Activated CD8-positive, alpha-beta T cell treated with anti-CD3 and anti-CD28 coated beads, Interleukin-2, amount 10 ng/mL, durations not matched to agents 7 days and 5 days (primary cell): ENCODE results near the gene SKAP1. TPM values are rescaled to one million over a fixed set of nuclear protein-coding genes. Genes with fewer than 3 reads are reported as not detected.
"Not testable (repeated sequence)": the region's sequence is repeated elsewhere in the genome, so short reads cannot be mapped to it uniquely, and the experiment has no call there.

ENCODE experiments used
- ATAC-seq: fragments of 150-1000 bp; cut with Tn5 transposase; one replicate; pipeline ENCODE4 v1.10.0; 2021; ENCODE audit warnings: moderate library complexity
- CTCF ChIA-PET: fragments of 350-600 bp; sonication (Branson Sonifier 250); formaldehyde crosslinking; loops from one replicate; lab custom pipeline; 2021; ENCODE audit warnings: antibody characterized with exemption; lab: Charles Lee
- POLR2A ChIA-PET: fragments of 350-600 bp; sonication (Branson Sonifier 250); formaldehyde crosslinking; loops from one replicate; lab custom pipeline; 2021; ENCODE audit warnings: antibody characterized with exemption; lab: Charles Lee
- DNase-seq: peaks from one replicate; pipeline ENCODE4 v3.0.0-alpha.2; 2020
- H3K27ac Mint-ChIP-seq: one replicate; pipeline ENCODE4 v1.8.0; 2021; ENCODE audit warnings: mild to moderate bottlenecking, mixed read lengths
- H3K27me3 Mint-ChIP-seq: one replicate; pipeline ENCODE4 v1.8.0; 2021; ENCODE audit warnings: low read depth, mixed read lengths
- H3K36me3 Mint-ChIP-seq: one replicate; pipeline ENCODE4 v1.8.0; 2021; ENCODE audit warnings: low read depth, mixed read lengths
- H3K4me1 Mint-ChIP-seq: one replicate; pipeline ENCODE4 v1.8.0; 2021; ENCODE audit warnings: low read depth, mixed read lengths
- H3K4me3 Mint-ChIP-seq: one replicate; pipeline ENCODE4 v1.8.0; 2021; ENCODE audit warnings: mild to moderate bottlenecking, mixed read lengths
- H3K9me3 Mint-ChIP-seq: one replicate; pipeline ENCODE4 v1.8.0; 2022; ENCODE audit warnings: mixed read lengths; ENCODE audit not compliant: insufficient read depth
- total RNA-seq, 2 experiments: library from RNA; stranded (reverse); gene quantifications; one replicate each; pipeline ENCODE4 v1.2.3, GENCODE V29; 2021

SKAP1 gene
- total RNA-seq, 2 experiments from 2014 or later = 93.8 to 94.1 TPM

- no peak for DNase-seq
- no peaks in the 10 kb centered on the region for H3K27me3 Mint-ChIP-seq
- no peak for ATAC-seq
- H3K9me3 Mint-ChIP-seq = no peaks in the 10 kb centered on the region
- H3K4me1 Mint-ChIP-seq = peaks cover 8% of the 10 kb centered on the region
- ChIA-PET CTCF (interaction anchor here (0.7 to 1.9 kb wide), 5 partner anchors 8 to 254 kb away, joined by 3 to 17 read pairs (median 3); partner anchors contain the start of gene HOXB5), POLR2A (no interaction called here)
- H3K36me3 Mint-ChIP-seq = peaks cover 19% of the 10 kb centered on the region
- H3K27ac Mint-ChIP-seq = no peak overlapping the region
- H3K4me3 Mint-ChIP-seq = no peak overlapping the region
Measured at GRCh38 chr17:48338720-48339119, 91.3 kb downstream of the SKAP1 start.

- H3K27ac Mint-ChIP-seq, DNase-seq: not testable (repeated sequence)
Measured at GRCh38 chr17:48337903-48338302, 92.1 kb downstream of the SKAP1 start.

GRCh38 chr17:48336986-48337385 lies 93.0 kb downstream of the SKAP1 start:
- Mint-ChIP-seq H3K9me3 (no peaks in the 10 kb centered on the region), H3K4me1 (peaks cover 5% of the 10 kb centered on the region), H3K27ac (no peak overlapping the region), H3K36me3 (peaks cover 10% of the 10 kb centered on the region), H3K27me3 (no peaks in the 10 kb centered on the region), H3K4me3 (no peak overlapping the region)
- ATAC-seq (no peak), DNase-seq (no peak)
- ChIA-PET POLR2A (no interaction called here), CTCF (interaction anchor here (0.8 to 2.9 kb wide), 25 partner anchors 9 to 276 kb away, joined by 3 to 59 read pairs (median 6); partner anchors contain the start of gene HOXB5)

More at GRCh38 chr17:48337903-48338302, 92.1 kb downstream of the SKAP1 start:
- H3K9me3 Mint-ChIP-seq, POLR2A ChIA-PET, H3K4me1 Mint-ChIP-seq, H3K4me3 Mint-ChIP-seq, ATAC-seq, H3K27me3 Mint-ChIP-seq: not testable (repeated sequence)
- peaks cover 16% of the 10 kb centered on the region for H3K36me3 Mint-ChIP-seq
- CTCF ChIA-PET = interaction anchor here (0.6 to 1.9 kb wide), 6 partner anchors 9 to 255 kb away, joined by 3 to 17 read pairs (median 3); partner anchors contain the start of genes HOXB1 and HOXB5

GRCh38 chr17:48335858-48336500 lies 94.0 kb downstream of the SKAP1 start:
- Mint-ChIP-seq H3K27me3 (no peaks in the 10 kb centered on the region), H3K9me3 (no peaks in the 10 kb centered on the region), H3K27ac (no peak overlapping the region), H3K36me3 (peaks cover 13% of the 10 kb centered on the region), H3K4me3 (no peak overlapping the region), H3K4me1 (peaks cover 5% of the 10 kb centered on the region)
- ATAC-seq = peak; percentile 47
- CTCF ChIA-PET = interaction anchor here (0.6 to 2.9 kb wide), 59 partner anchors 9 to 309 kb away, joined by 3 to 59 read pairs (median 4); partner anchors contain the start of gene HOXB5
- no peak for DNase-seq
- POLR2A ChIA-PET = no interaction called here

- ATAC-seq (no peak), DNase-seq (no peak)
- ChIA-PET CTCF (interaction anchor here (0.6 to 2.9 kb wide), 51 partner anchors 9 to 309 kb away, joined by 3 to 59 read pairs (median 4); partner anchors contain the start of gene HOXB5), POLR2A (no interaction called here)
- Mint-ChIP-seq H3K36me3 (peaks cover 19% of the 10 kb centered on the region), H3K4me1 (peaks cover 12% of the 10 kb centered on the region), H3K4me3 (no peak overlapping the region), H3K9me3 (no peaks in the 10 kb centered on the region), H3K27ac (no peak overlapping the region), H3K27me3 (no peaks in the 10 kb centered on the region)
Measured at GRCh38 chr17:48335146-48335784, 94.7 kb downstream of the SKAP1 start.

- Mint-ChIP-seq H3K4me1 (peaks cover 22% of the 10 kb centered on the region), H3K9me3 (no peaks in the 10 kb centered on the region), H3K27me3 (no peaks in the 10 kb centered on the region), H3K27ac (no peak overlapping the region), H3K4me3 (no peak overlapping the region), H3K36me3 (peaks cover 20% of the 10 kb centered on the region)
- DNase-seq (no peak), ATAC-seq (no peak)
- CTCF ChIA-PET = interaction anchor here (1.0 to 2.4 kb wide), 14 partner anchors 16 to 286 kb away, joined by 3 to 20 read pairs (median 4); partner anchors contain the start of gene HOXB5
- POLR2A ChIA-PET = no interaction called here
Measured at GRCh38 chr17:48333034-48333530, 96.9 kb downstream of the SKAP1 start.

- Mint-ChIP-seq H3K4me1 (peaks cover 22% of the 10 kb centered on the region), H3K27me3 (no peaks in the 10 kb centered on the region), H3K9me3 (no peaks in the 10 kb centered on the region), H3K27ac (no peak overlapping the region), H3K4me3 (no peak overlapping the region), H3K36me3 (peaks cover 13% of the 10 kb centered on the region)
- ChIA-PET POLR2A (no interaction called here), CTCF (interaction anchor here (0.9 to 1.4 kb wide), 2 partner anchors 21 to 104 kb away, joined by 3 to 5 read pairs; no protein-coding TSS in a partner anchor)
- ATAC-seq (no peak), DNase-seq (no peak)
Measured at GRCh38 chr17:48330887-48331286, 99.1 kb downstream of the SKAP1 start.

- DNase-seq = no peak
- Mint-ChIP-seq H3K27ac (no peak overlapping the region), H3K4me1 (peaks cover 22% of the 10 kb centered on the region), H3K9me3 (no peaks in the 10 kb centered on the region), H3K4me3 (no peak overlapping the region), H3K27me3 (no peaks in the 10 kb centered on the region), H3K36me3 (peaks cover 13% of the 10 kb centered on the region)
- ChIA-PET CTCF (interaction anchor here (0.9 to 1.4 kb wide), 2 partner anchors 21 to 103 kb away, joined by 3 to 5 read pairs; no protein-coding TSS in a partner anchor), POLR2A (no interaction called here)
- no peak for ATAC-seq
Measured at GRCh38 chr17:48330421-48330820, 99.6 kb downstream of the SKAP1 start.

DNA sequence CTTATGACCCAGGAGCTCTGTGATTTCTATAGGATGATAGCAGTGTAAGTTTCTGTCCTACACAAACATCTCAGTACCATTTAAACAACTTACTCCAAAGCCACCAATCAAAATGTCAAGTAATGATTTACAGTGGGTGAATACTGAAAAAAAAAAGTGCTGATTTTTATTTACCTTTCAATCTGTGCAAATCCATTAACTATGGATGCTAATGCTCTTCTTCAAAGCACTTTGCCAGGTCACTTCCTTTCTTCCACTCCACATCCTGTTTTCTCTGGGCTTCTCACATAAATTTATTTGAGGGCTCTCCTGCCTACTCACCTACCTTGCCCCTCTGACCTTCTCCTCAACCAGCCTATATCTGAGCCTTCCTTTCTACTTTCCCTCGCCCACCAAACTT lies 101.6 kb downstream of the SKAP1 start:
- POLR2A ChIA-PET = no interaction called here
- DNase-seq = no peak
- Mint-ChIP-seq H3K9me3 (no peaks in the 10 kb centered on the region), H3K4me3 (no peak overlapping the region), H3K27me3 (no peaks in the 10 kb centered on the region), H3K4me1 (peaks cover 20% of the 10 kb centered on the region), H3K36me3 (peaks cover 14% of the 10 kb centered on the region), H3K27ac (no peak overlapping the region)
- CTCF ChIA-PET = interaction anchor here (0.6 to 1.0 kb wide), 3 partner anchors 24 to 293 kb away, joined by 3 read pairs; partner anchors contain the start of gene HOXB5
- ATAC-seq = no peak

GRCh38 chr17:48326310-48326709 lies 103.7 kb downstream of the SKAP1 start:
- Mint-ChIP-seq H3K4me1 (peaks cover 18% of the 10 kb centered on the region), H3K27me3 (no peaks in the 10 kb centered on the region), H3K27ac (no peak overlapping the region), H3K4me3 (no peak overlapping the region), H3K9me3 (no peaks in the 10 kb centered on the region), H3K36me3 (peaks cover 14% of the 10 kb centered on the region)
- no peak for DNase-seq
- CTCF ChIA-PET = interaction anchor here (1.0 to 2.9 kb wide), 4 partner anchors 10 to 267 kb away, joined by 3 to 16 read pairs (median 3); partner anchors contain the start of gene HOXB5
- POLR2A ChIA-PET = no interaction called here
- ATAC-seq = no peak

- POLR2A ChIA-PET = no interaction called here
- no peak for DNase-seq
Measured at GRCh38 chr17:48322060-48322459, 108.0 kb downstream of the SKAP1 start.

More at GRCh38 chr17:48322060-48322459, 108.0 kb downstream of the SKAP1 start:
- H3K4me3 Mint-ChIP-seq = no peak overlapping the region
- H3K27ac Mint-ChIP-seq = no peak overlapping the region
- H3K36me3 Mint-ChIP-seq = peaks cover 13% of the 10 kb centered on the region
- H3K27me3 Mint-ChIP-seq = no peaks in the 10 kb centered on the region
- H3K4me1 Mint-ChIP-seq = no peaks in the 10 kb centered on the region
- no peak for ATAC-seq
- CTCF ChIA-PET = interaction anchor here (0.7 to 1.9 kb wide), 5 partner anchors 14 to 296 kb away, joined by 3 to 18 read pairs (median 5); partner anchors contain the start of gene HOXB5
- H3K9me3 Mint-ChIP-seq = no peaks in the 10 kb centered on the region
